ENCODE measurements around the gene TROAP. TPM values are rescaled to one million over a fixed set of nuclear protein-coding genes. Genes with fewer than 3 reads are reported as not detected.
A peak's percentile ranks its signal among the peaks of the same experiment; 100 is the strongest.

Gene TROAP
- total and polyA plus RNA-seq, 4 donors = 0.97 to 17.5 (median 2.0) TPM; not detected in 1

DNA sequence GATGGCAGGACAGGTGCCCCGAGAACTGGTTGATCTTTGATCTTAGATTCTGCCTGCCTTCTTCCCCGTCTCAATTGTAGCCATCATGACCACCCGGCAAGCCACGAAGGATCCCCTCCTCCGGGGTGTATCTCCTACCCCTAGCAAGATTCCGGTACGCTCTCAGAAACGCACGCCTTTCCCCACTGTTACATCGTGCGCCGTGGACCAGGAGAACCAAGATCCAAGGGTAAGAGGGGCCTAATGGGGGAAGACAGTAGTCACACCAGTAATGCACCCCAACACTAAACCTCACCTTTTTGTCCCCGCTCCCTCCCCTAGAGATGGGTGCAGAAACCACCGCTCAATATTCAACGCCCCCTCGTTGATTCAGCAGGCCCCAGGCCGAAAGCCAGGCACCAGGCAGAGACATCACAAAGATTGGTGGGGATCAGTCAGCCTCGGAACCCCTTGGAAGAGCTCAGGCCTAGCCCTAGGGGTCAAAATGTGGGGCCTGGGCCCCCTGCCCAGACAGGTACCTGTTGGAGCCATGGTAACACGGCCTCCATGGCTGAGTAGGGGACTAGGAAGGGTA, 556 bp downstream of the TROAP start:
- peak overlapping the region in 2 of 3 donors; percentile 54 to 70 for H3K4me3 ChIP-seq (ENCODE audit: low read depth in 1 of 3, low read length in 3 of 3)

DNA sequence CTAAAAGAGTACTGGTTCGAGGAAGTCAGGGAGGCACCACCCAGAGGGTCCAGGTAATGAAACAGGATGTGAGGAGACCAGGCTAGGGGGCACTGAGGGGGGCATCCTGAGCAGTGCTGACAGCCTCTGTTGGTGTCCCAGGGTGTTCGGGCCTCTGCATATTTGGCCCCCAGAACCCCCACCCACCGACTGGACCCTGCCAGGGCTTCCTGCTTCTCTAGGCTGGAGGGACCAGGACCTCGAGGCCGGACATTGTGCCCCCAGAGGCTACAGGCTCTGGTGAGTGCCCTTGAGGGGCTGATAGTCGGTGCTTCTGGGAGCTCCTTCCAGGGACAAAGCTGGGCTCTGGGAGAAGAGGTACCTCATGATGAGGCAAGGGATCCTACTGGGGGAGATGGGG, 2.6 kb downstream of the TROAP start:
- no peaks in the 10 kb centered on the region for H3K9me3 ChIP-seq (ENCODE audit: control insufficient read depth in 4 of 4, low read length in 3 of 4)
- no peaks in the 10 kb centered on the region for H3K27me3 ChIP-seq (ENCODE audit: control insufficient read depth in 4 of 4, insufficient read depth in 4 of 4, low read length in 3 of 4)
- DNase-seq (ENCODE audit: low spot score) = no peak
- H3K9ac ChIP-seq (ENCODE audit: low read depth in 1 of 2, low read length in 2 of 2) = no peak overlapping the region
- no peaks in the 10 kb centered on the region for H3K36me3 ChIP-seq (ENCODE audit: control insufficient read depth in 4 of 4, insufficient read depth in 3 of 4, low read depth in 1 of 4, low read length in 3 of 4)
- no peak overlapping the region for H3K27ac ChIP-seq (ENCODE audit: low read depth in 1 of 2, low read length in 2 of 2)
- H3K4me3 ChIP-seq (ENCODE audit: low read depth in 1 of 3, low read length in 3 of 3) = no peak overlapping the region
- 97% methylated on average over 6 of the region's 6 CpGs for WGBS
- H3K4me1 ChIP-seq (ENCODE audit: control insufficient read depth in 4 of 4, insufficient read depth in 4 of 4, low read length in 3 of 4) = peaks cover 2 to 14% (median 10%) of the 10 kb centered on the region in 4 donors
- no peak for TF ChIP-seq TAF1 (conservative IDR thresholded peaks at IDR 0.05)
- TF ChIP-seq JUND (IDR thresholded peaks at IDR 0.05) = no peak
- no peak for TF ChIP-seq HNF4A (conservative IDR thresholded peaks at IDR 0.05)
- TF ChIP-seq GABPA (IDR thresholded peaks at IDR 0.05 in 1 of 2, conservative IDR thresholded peaks at IDR 0.05 in 1 of 2) = no peak
- no peak for TF ChIP-seq NR2F2 (IDR thresholded peaks at IDR 0.05)
- no peak for TF ChIP-seq SP1 (IDR thresholded peaks at IDR 0.05)
- TF ChIP-seq RAD21 (IDR thresholded peaks at IDR 0.05) = no peak
- TF ChIP-seq, protein P1, sequence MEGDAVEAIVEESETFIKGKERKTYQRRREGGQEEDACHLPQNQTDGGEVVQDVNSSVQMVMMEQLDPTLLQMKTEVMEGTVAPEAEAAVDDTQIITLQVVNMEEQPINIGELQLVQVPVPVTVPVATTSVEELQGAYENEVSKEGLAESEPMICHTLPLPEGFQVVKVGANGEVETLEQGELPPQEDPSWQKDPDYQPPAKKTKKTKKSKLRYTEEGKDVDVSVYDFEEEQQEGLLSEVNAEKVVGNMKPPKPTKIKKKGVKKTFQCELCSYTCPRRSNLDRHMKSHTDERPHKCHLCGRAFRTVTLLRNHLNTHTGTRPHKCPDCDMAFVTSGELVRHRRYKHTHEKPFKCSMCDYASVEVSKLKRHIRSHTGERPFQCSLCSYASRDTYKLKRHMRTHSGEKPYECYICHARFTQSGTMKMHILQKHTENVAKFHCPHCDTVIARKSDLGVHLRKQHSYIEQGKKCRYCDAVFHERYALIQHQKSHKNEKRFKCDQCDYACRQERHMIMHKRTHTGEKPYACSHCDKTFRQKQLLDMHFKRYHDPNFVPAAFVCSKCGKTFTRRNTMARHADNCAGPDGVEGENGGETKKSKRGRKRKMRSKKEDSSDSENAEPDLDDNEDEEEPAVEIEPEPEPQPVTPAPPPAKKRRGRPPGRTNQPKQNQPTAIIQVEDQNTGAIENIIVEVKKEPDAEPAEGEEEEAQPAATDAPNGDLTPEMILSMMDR (IDR thresholded peaks at IDR 0.05; ENCODE audit: low read depth, low read length, missing input control) = no peak
- TF ChIP-seq RXRA (IDR thresholded peaks at IDR 0.05) = no peak
- TF ChIP-seq, protein P2, sequence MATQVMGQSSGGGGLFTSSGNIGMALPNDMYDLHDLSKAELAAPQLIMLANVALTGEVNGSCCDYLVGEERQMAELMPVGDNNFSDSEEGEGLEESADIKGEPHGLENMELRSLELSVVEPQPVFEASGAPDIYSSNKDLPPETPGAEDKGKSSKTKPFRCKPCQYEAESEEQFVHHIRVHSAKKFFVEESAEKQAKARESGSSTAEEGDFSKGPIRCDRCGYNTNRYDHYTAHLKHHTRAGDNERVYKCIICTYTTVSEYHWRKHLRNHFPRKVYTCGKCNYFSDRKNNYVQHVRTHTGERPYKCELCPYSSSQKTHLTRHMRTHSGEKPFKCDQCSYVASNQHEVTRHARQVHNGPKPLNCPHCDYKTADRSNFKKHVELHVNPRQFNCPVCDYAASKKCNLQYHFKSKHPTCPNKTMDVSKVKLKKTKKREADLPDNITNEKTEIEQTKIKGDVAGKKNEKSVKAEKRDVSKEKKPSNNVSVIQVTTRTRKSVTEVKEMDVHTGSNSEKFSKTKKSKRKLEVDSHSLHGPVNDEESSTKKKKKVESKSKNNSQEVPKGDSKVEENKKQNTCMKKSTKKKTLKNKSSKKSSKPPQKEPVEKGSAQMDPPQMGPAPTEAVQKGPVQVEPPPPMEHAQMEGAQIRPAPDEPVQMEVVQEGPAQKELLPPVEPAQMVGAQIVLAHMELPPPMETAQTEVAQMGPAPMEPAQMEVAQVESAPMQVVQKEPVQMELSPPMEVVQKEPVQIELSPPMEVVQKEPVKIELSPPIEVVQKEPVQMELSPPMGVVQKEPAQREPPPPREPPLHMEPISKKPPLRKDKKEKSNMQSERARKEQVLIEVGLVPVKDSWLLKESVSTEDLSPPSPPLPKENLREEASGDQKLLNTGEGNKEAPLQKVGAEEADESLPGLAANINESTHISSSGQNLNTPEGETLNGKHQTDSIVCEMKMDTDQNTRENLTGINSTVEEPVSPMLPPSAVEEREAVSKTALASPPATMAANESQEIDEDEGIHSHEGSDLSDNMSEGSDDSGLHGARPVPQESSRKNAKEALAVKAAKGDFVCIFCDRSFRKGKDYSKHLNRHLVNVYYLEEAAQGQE (IDR thresholded peaks at IDR 0.05) = no peak
- TF ChIP-seq EGR1 (IDR thresholded peaks at IDR 0.05; ENCODE audit: low read depth in 2 of 2) = no peak
- no peak for TF ChIP-seq FOXA2 (IDR thresholded peaks at IDR 0.05)
- TF ChIP-seq, protein P3, sequence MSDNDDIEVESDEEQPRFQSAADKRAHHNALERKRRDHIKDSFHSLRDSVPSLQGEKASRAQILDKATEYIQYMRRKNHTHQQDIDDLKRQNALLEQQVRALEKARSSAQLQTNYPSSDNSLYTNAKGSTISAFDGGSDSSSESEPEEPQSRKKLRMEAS (IDR thresholded peaks at IDR 0.05) = no peak

More for the DNA sequence above, 556 bp downstream of the TROAP start:
- Histone ChIP-seq H3K27me3 (ENCODE audit: control insufficient read depth in 4 of 4, insufficient read depth in 4 of 4, low read length in 3 of 4) (no peaks in the 10 kb centered on the region), H3K4me1 (ENCODE audit: control insufficient read depth in 4 of 4, insufficient read depth in 4 of 4, low read length in 3 of 4) (peaks cover 2 to 14% (median 10%) of the 10 kb centered on the region in 4 donors), H3K9ac (ENCODE audit: low read depth in 1 of 2, low read length in 2 of 2) (no peak overlapping the region), H3K9me3 (ENCODE audit: control insufficient read depth in 4 of 4, low read length in 3 of 4) (no peaks in the 10 kb centered on the region), H3K27ac (ENCODE audit: low read depth in 1 of 2, low read length in 2 of 2) (no peak overlapping the region), H3K36me3 (ENCODE audit: control insufficient read depth in 4 of 4, insufficient read depth in 3 of 4, low read depth in 1 of 4, low read length in 3 of 4) (no peaks in the 10 kb centered on the region)
- 18% methylated on average over 19 of the region's 19 CpGs for WGBS
- no peak for TF ChIP-seq JUND (IDR thresholded peaks at IDR 0.05)
- no peak for TF ChIP-seq EGR1 (IDR thresholded peaks at IDR 0.05; ENCODE audit: low read depth in 2 of 2)
- TF ChIP-seq TAF1 (conservative IDR thresholded peaks at IDR 0.05) = no peak
- no peak for TF ChIP-seq YY1 (IDR thresholded peaks at IDR 0.05)
- no peak for TF ChIP-seq RXRA (IDR thresholded peaks at IDR 0.05)
- TF ChIP-seq RAD21 (IDR thresholded peaks at IDR 0.05) = no peak
- no peak for TF ChIP-seq NR2F2 (IDR thresholded peaks at IDR 0.05)
- TF ChIP-seq, protein P4, sequence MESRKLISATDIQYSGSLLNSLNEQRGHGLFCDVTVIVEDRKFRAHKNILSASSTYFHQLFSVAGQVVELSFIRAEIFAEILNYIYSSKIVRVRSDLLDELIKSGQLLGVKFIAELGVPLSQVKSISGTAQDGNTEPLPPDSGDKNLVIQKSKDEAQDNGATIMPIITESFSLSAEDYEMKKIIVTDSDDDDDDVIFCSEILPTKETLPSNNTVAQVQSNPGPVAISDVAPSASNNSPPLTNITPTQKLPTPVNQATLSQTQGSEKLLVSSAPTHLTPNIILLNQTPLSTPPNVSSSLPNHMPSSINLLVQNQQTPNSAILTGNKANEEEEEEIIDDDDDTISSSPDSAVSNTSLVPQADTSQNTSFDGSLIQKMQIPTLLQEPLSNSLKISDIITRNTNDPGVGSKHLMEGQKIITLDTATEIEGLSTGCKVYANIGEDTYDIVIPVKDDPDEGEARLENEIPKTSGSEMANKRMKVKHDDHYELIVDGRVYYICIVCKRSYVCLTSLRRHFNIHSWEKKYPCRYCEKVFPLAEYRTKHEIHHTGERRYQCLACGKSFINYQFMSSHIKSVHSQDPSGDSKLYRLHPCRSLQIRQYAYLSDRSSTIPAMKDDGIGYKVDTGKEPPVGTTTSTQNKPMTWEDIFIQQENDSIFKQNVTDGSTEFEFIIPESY (IDR thresholded peaks at IDR 0.05) = no peak
- TF ChIP-seq, protein P5, sequence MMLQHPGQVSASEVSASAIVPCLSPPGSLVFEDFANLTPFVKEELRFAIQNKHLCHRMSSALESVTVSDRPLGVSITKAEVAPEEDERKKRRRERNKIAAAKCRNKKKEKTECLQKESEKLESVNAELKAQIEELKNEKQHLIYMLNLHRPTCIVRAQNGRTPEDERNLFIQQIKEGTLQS (IDR thresholded peaks at IDR 0.05) = no peak
- no peak for TF ChIP-seq SP1 (IDR thresholded peaks at IDR 0.05)
- TF ChIP-seq, protein P1 (IDR thresholded peaks at IDR 0.05; ENCODE audit: low read depth, low read length, missing input control) = no peak
- no peak for TF ChIP-seq GABPA (IDR thresholded peaks at IDR 0.05 in 1 of 2, conservative IDR thresholded peaks at IDR 0.05 in 1 of 2)
- no peak for TF ChIP-seq HNF4G (IDR thresholded peaks at IDR 0.05)
- TF ChIP-seq HNF4A (conservative IDR thresholded peaks at IDR 0.05) = no peak
- TF ChIP-seq, protein P3 (IDR thresholded peaks at IDR 0.05) = no peak
- no peak for TF ChIP-seq FOXA1 (IDR thresholded peaks at IDR 0.05)
- DNase-seq (ENCODE audit: low spot score) = no peak

All from liver (tissue), 9 donors.